H1 (cell line): Measurements from ENCODE around the gene KIT. TPM values are rescaled to one million over a fixed set of nuclear protein-coding genes. Genes with fewer than 3 reads are reported as not detected.

Experiments
- CHD1 ChIP-seq: IDR thresholded peaks from 2 replicates; pipeline ENCODE4 v1.6.1; 2012; ENCODE audit warnings: low read depth, low read length, improper control_type of control experiment
- CHD7 ChIP-seq: fragments of 300-600 bp; sonication (generic); IDR thresholded peaks from 2 replicates; pipeline ENCODE4 v1.7.1; 2012; ENCODE audit warnings: low read length, moderate library complexity, mild to moderate bottlenecking, inconsistent platforms; ENCODE audit not compliant: insufficient replicate concordance
- GTF2F1 ChIP-seq: IDR thresholded peaks from 2 replicates; pipeline ENCODE4 v1.6.1; 2012; ENCODE audit warnings: low read depth, low read length, improper control_type of control experiment, borderline replicate concordance
- KDM1A ChIP-seq: fragments of 200-600, 300-600 bp; sonication (generic); IDR thresholded peaks from 2 replicates; pipeline ENCODE4 v1.7.1; 2016; ENCODE audit warnings: mild to moderate bottlenecking, low read length, borderline replicate concordance
- NANOG ChIP-seq: IDR thresholded peaks from 2 replicates; pipeline ENCODE4 v1.6.1; 2011; ENCODE audit warnings: low read length, low read depth, mild to moderate bottlenecking, inconsistent platforms; ENCODE audit not compliant: insufficient read depth, poor library complexity, severe bottlenecking
- POU5F1 ChIP-seq: IDR thresholded peaks from 2 replicates; pipeline ENCODE4 v1.6.1; 2011; ENCODE audit warnings: low read depth, mild to moderate bottlenecking, low read length, moderate library complexity
- SIRT6 ChIP-seq: IDR thresholded peaks from one replicate; pipeline ENCODE4 v1.7.1; 2012; ENCODE audit warnings: low read length, inconsistent platforms
- SRF ChIP-seq: IDR thresholded peaks from 2 replicates; pipeline ENCODE4 v1.6.1; 2011; ENCODE audit warnings: mild to moderate bottlenecking, low read depth, low read length, moderate library complexity
- TAF1 ChIP-seq: IDR thresholded peaks from 2 replicates; pipeline ENCODE4 v1.6.1; 2011; ENCODE audit warnings: mild to moderate bottlenecking, low read depth, low read length
- YY1 ChIP-seq: IDR thresholded peaks from 2 replicates; pipeline ENCODE4 v1.6.1; 2011; ENCODE audit warnings: low read depth, mild to moderate bottlenecking, low read length
- polyA plus RNA-seq, 7 experiments: library from polyadenylated mRNA; depleted of rRNA in 3 of 7; stranded (reverse) in 5 of 7; unstranded in 2 of 7; fragments of >200 nt in 5 of 7; fragments of 200-250 nt in 2 of 7; gene quantifications; 1 replicate in 5 of 7; 2 replicates in 1 of 7; 4 replicates in 1 of 7; pipeline versions ENCODE4 v1.2.1 to v1.2.3, GENCODE V29; 2011 to 2013; ENCODE audit warnings: missing spikeins in 2 of 7, mixed read lengths in 2 of 7
- total RNA-seq: library from RNA; stranded (reverse); fragmentation: NEBNext Ultra II Directional; extraction: Animal tissue kit (Norgen Biotek cat#: 25700); gene quantifications from 2 replicates; pipeline ENCODE4 v1.2.1, GENCODE V29; 2021
- TF ChIP-seq, protein P1 (sequence below): IDR thresholded peaks from 2 replicates; pipeline ENCODE4 v1.6.1; 2012; ENCODE audit warnings: low read length, inconsistent platforms

The KIT gene
- total and polyA plus RNA-seq, 2 of the 8 experiments (the other 6 are each of a cell fraction or from before 2014, with no cell fraction given) = 14.4 to 24.8 TPM

- TF ChIP-seq CHD7 = no peak
- TF ChIP-seq NANOG = no peak
- no peak for TF ChIP-seq GTF2F1
- TF ChIP-seq POU5F1 = no peak
- TF ChIP-seq SIRT6 = no peak
- TF ChIP-seq, protein P1, sequence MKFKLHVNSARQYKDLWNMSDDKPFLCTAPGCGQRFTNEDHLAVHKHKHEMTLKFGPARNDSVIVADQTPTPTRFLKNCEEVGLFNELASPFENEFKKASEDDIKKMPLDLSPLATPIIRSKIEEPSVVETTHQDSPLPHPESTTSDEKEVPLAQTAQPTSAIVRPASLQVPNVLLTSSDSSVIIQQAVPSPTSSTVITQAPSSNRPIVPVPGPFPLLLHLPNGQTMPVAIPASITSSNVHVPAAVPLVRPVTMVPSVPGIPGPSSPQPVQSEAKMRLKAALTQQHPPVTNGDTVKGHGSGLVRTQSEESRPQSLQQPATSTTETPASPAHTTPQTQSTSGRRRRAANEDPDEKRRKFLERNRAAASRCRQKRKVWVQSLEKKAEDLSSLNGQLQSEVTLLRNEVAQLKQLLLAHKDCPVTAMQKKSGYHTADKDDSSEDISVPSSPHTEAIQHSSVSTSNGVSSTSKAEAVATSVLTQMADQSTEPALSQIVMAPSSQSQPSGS = no peak
- no peak for TF ChIP-seq SRF
- TF ChIP-seq KDM1A = no peak
- no peak for TF ChIP-seq YY1
- TF ChIP-seq CHD1 = no peak
- TF ChIP-seq TAF1 = no peak
These were observed 69.2 kb downstream of the KIT start (continued) for GRCh38 chr4:54726907-54727306.
